Psoas muscle (tissue), 8 donors: ENCODE measurements around the gene LRP3. TPM values are rescaled to one million over a fixed set of nuclear protein-coding genes. Genes with fewer than 3 reads are reported as not detected.
A peak's percentile ranks its signal among the peaks of the same experiment; 100 is the strongest.

Experiments used
- ATAC-seq, 4 donors: fragments of 200-7000 bp; cut with Tn5 transposase; one replicate each; pipeline ENCODE4 v1.9.1; 2020; ENCODE audit warnings: moderate library complexity in 3 of 4, mild to moderate bottlenecking in 2 of 4
- DNase-seq, 2 donors: peaks; one replicate each; pipeline ENCODE4 v3.0.0-alpha.2; 2020
- H3K27ac ChIP-seq: fragments of 200-600 bp; one replicate; pipeline ENCODE4 v1.8.0; 2022
- H3K27me3 ChIP-seq, 3 donors: fragments of 200-600 bp in 1 of 3; one replicate each; pipeline versions ENCODE4 v1.6.1 to v1.8.0; 2013 to 2022; ENCODE audit warnings: low read length in 2 of 3, mild to moderate bottlenecking in 2 of 3, moderate library complexity in 1 of 3; ENCODE audit not compliant: insufficient read depth in 3 of 3
- H3K36me3 ChIP-seq, 2 donors: fragments of 200-600 bp in 1 of 2; one replicate each; pipeline versions ENCODE4 v1.6.1 to v1.8.0; 2013 to 2022; ENCODE audit warnings: low read depth in 1 of 2, mild to moderate bottlenecking in 1 of 2, moderate library complexity in 1 of 2; ENCODE audit not compliant: insufficient read depth in 1 of 2
- H3K4me1 ChIP-seq: fragments of 200-600 bp; one replicate; pipeline ENCODE4 v1.8.0; 2022
- H3K4me3 ChIP-seq: fragments of 200-600 bp; one replicate; pipeline ENCODE4 v1.8.0; 2022; ENCODE audit warnings: mild to moderate bottlenecking
- H3K9me3 ChIP-seq: fragments of 200-600 bp; one replicate; pipeline ENCODE4 v1.8.0; 2022
- CTCF ChIP-seq: fragments of 200-600 bp; IDR thresholded peaks from one replicate; pipeline ENCODE4 v1.8.0; 2022; ENCODE audit warnings: antibody characterized with exemption
- WGBS, 3 donors: extraction: QIAGEN DNeasy Blood & Tissue Kit; methylation state at CpG; one replicate each; pipeline versions ENCODE4 v1.1.6 to v1.1.7; 2013; 5-methylcytosine and 5-hydroxymethylcytosine counted together
- intact Hi-C, 2 donors: fragments of 100-400 bp; cut with DNase I; formaldehyde crosslinking; loops; one replicate each; pipeline versions ENCODE4 v1.11.0 to v1.14.2; 2022
- polyA plus RNA-seq, 3 donors: library from polyadenylated mRNA; stranded (reverse); fragments of 200-250 nt; gene quantifications; one replicate each; pipeline ENCODE4 v1.2.3, GENCODE V29; 2013
- total RNA-seq, 4 donors: library from RNA; stranded (reverse); fragmentation: NEBNext Ultra II Directional in 2 of 4; extraction: Animal tissue kit (Norgen Biotek cat#: 25700) in 2 of 4; gene quantifications; one replicate each; pipeline versions ENCODE4 v1.2.1 to v1.2.4, GENCODE V29; 2021 to 2023
- donor health status: healthy with polysubstance abuse.
- donor health status: DM: no; HTN: no; CAD: no; lungs with moderate emphysema.
- donor health status: Bipolar disorder and iron deficiency.
- donor health status: healthy.
- donor health status: DM: yes; HTN: yes; CAD: no.
- donor health status: DM: no; HTN: no; CAD: no.
- donor health status: DM: no; HTN: no; CAD: no.
- donor health status: DM: yes; HTN: yes; CAD: no.

LRP3 gene
- total and polyA plus RNA-seq, 7 donors = 10.7 to 25.1 (median 18.8) TPM

- Histone ChIP-seq H3K27me3 (no peaks in the 10 kb centered on the region), H3K36me3 (peaks cover 0 to 47% of the 10 kb centered on the region in 2 donors), H3K9me3 (no peaks in the 10 kb centered on the region), H3K4me3 (no peak overlapping the region), H3K27ac (no peak overlapping the region), H3K4me1 (no peaks in the 10 kb centered on the region)
- 92 to 94% (median 94%) methylated on average over 32 to 38 of the region's 38 CpGs for WGBS, 3 donors
- no peak for DNase-seq
- TF ChIP-seq CTCF = no peak
- intact Hi-C loops = no loop called here
- ATAC-seq = no peak
Observed at GRCh38 chr19:33206261-33207039, 12.3 kb downstream of the LRP3 start.

- 87 to 90% (median 90%) methylated on average over 31 to 38 of the region's 38 CpGs for WGBS, 3 donors
- Histone ChIP-seq H3K4me1 (no peaks in the 10 kb centered on the region), H3K4me3 (no peak overlapping the region), H3K36me3 (peaks cover 0 to 43% of the 10 kb centered on the region in 2 donors), H3K27me3 (no peaks in the 10 kb centered on the region), H3K9me3 (no peaks in the 10 kb centered on the region), H3K27ac (no peak overlapping the region)
- ATAC-seq = no peak
- DNase-seq = peak in 1 of 2 donors; percentile 39
- no peak for TF ChIP-seq CTCF
- intact Hi-C loops = no loop called here
Observed at GRCh38 chr19:33207040-33207620, 13.0 kb downstream of the LRP3 start.

- ATAC-seq (peak in 1 of 4 donors; percentile 10), DNase-seq (peak in 1 of 2 donors; percentile 37)
- TF ChIP-seq CTCF = no peak
- H3K4me3 ChIP-seq = no peak overlapping the region
- H3K4me1 ChIP-seq = no peaks in the 10 kb centered on the region
- peaks cover 0 to 36% of the 10 kb centered on the region in 2 donors for H3K36me3 ChIP-seq
- WGBS, 3 donors = 79 to 89% (median 84%) methylated on average over 9 of the region's 9 CpGs
- no peaks in the 10 kb centered on the region for H3K9me3 ChIP-seq
- intact Hi-C loops = no loop called here
- H3K27me3 ChIP-seq = no peaks in the 10 kb centered on the region
- no peak overlapping the region for H3K27ac ChIP-seq
Observed at GRCh38 chr19:33207903-33208302, 13.8 kb downstream of the LRP3 start.

GRCh38 chr19:33208371-33208895 is 14.3 kb downstream of the LRP3 start:
- H3K27ac ChIP-seq = no peak overlapping the region
- intact Hi-C loops = no loop called here
- peaks cover 0 to 31% of the 10 kb centered on the region in 2 donors for H3K36me3 ChIP-seq
- no peak overlapping the region for H3K4me3 ChIP-seq
- ATAC-seq = no peak
- H3K27me3 ChIP-seq = no peaks in the 10 kb centered on the region
- no peaks in the 10 kb centered on the region for H3K4me1 ChIP-seq
- peak in 1 of 2 donors; percentile 23 for DNase-seq
- 75 to 81% (median 76%) methylated on average over 11 of the region's 11 CpGs for WGBS, 3 donors
- TF ChIP-seq CTCF = no peak
- no peaks in the 10 kb centered on the region for H3K9me3 ChIP-seq
